DOHH2 (cell line): ENCODE data around the gene RPAP2.

ENCODE experiments used
- CTCF ChIP-seq: fragments of 200-600 bp; sonication (generic); IDR thresholded peaks from one replicate; pipeline ENCODE4 v1.5.1; 2014; ENCODE audit warnings: antibody characterized with exemption, mild to moderate bottlenecking, low read depth, low read length; ENCODE audit not compliant: poor library complexity, severe bottlenecking
- EZH2phosphoT487 ChIP-seq: fragments of 200-600 bp; sonication (generic); IDR thresholded peaks from 2 replicates; pipeline ENCODE4 v1.6.1; 2017; ENCODE audit warnings: borderline replicate concordance, mild to moderate bottlenecking, antibody characterized with exemption, low read length, moderate library complexity, mixed read lengths

- no peak for TF ChIP-seq CTCF
- no peak for TF ChIP-seq EZH2phosphoT487
Measured at GRCh38 chr1:92262516-92262915, 36.3 kb upstream of the RPAP2 start.
